ENCODE data around the gene IL36G. TPM values are rescaled to one million over a fixed set of nuclear protein-coding genes. Genes with fewer than 3 reads are reported as not detected.

IL36G gene
- total RNA-seq, 1 donor from 2014 or later: not detected

- peaks cover 2% of the 10 kb centered on the region for H3K4me1 Mint-ChIP-seq (ENCODE audit: low read depth)
- no peak overlapping the region for H3K4me3 Mint-ChIP-seq (ENCODE audit: low read depth)
- peaks cover 30% of the 10 kb centered on the region for H3K27me3 Mint-ChIP-seq
- no peaks in the 10 kb centered on the region for H3K9me3 Mint-ChIP-seq (ENCODE audit: low read depth)
- no peak for TF ChIP-seq CTCF (IDR thresholded peaks at IDR 0.05; ENCODE audit: unreplicated experiment)
- no peaks in the 10 kb centered on the region for H3K36me3 Mint-ChIP-seq (ENCODE audit: insufficient read depth)
- H3K27ac Mint-ChIP-seq: no peak overlapping the region
- DNase-seq (ENCODE audit: low spot score, unreplicated experiment): no peak
Measured at GRCh38 chr2:113010088-113010487, 32.3 kb downstream of the IL36G start.

GRCh38 chr2:113011108-113011507, 33.3 kb downstream of the IL36G start:
- Mint-ChIP-seq H3K9me3 (ENCODE audit: low read depth) (no peaks in the 10 kb centered on the region), H3K4me1 (ENCODE audit: low read depth) (peaks cover 2% of the 10 kb centered on the region), H3K27ac (no peak overlapping the region), H3K27me3 (peaks cover 25% of the 10 kb centered on the region), H3K36me3 (ENCODE audit: insufficient read depth) (no peaks in the 10 kb centered on the region), H3K4me3 (ENCODE audit: low read depth) (no peak overlapping the region)
- no peak for TF ChIP-seq CTCF (IDR thresholded peaks at IDR 0.05; ENCODE audit: unreplicated experiment)
- DNase-seq (ENCODE audit: low spot score, unreplicated experiment): no peak

- Mint-ChIP-seq H3K27me3 (peaks cover 36% of the 10 kb centered on the region), H3K9me3 (ENCODE audit: low read depth) (peaks cover 3% of the 10 kb centered on the region), H3K4me3 (ENCODE audit: low read depth) (no peak overlapping the region), H3K36me3 (ENCODE audit: insufficient read depth) (no peaks in the 10 kb centered on the region), H3K4me1 (ENCODE audit: low read depth) (peaks cover 2% of the 10 kb centered on the region), H3K27ac (no peak overlapping the region)
- TF ChIP-seq CTCF (IDR thresholded peaks at IDR 0.05; ENCODE audit: unreplicated experiment): no peak
- no peak for DNase-seq (ENCODE audit: low spot score, unreplicated experiment)
Measured at GRCh38 chr2:113012436-113013335, 34.9 kb downstream of the IL36G start.

- H3K4me3 Mint-ChIP-seq (ENCODE audit: low read depth): no peak overlapping the region
- H3K27me3 Mint-ChIP-seq: peaks cover 41% of the 10 kb centered on the region
- no peak for TF ChIP-seq CTCF (IDR thresholded peaks at IDR 0.05; ENCODE audit: unreplicated experiment)
- H3K36me3 Mint-ChIP-seq (ENCODE audit: insufficient read depth): no peaks in the 10 kb centered on the region
- no peak for DNase-seq (ENCODE audit: low spot score, unreplicated experiment)
- H3K4me1 Mint-ChIP-seq (ENCODE audit: low read depth): peaks cover 2% of the 10 kb centered on the region
- H3K27ac Mint-ChIP-seq: no peak overlapping the region
- H3K9me3 Mint-ChIP-seq (ENCODE audit: low read depth): peaks cover 3% of the 10 kb centered on the region
Measured at GRCh38 chr2:113013336-113013661, 35.5 kb downstream of the IL36G start.

- Mint-ChIP-seq H3K4me3 (ENCODE audit: low read depth) (no peak overlapping the region), H3K9me3 (ENCODE audit: low read depth) (peaks cover 11% of the 10 kb centered on the region), H3K4me1 (ENCODE audit: low read depth) (peaks cover 2% of the 10 kb centered on the region), H3K27me3 (peaks cover 48% of the 10 kb centered on the region), H3K36me3 (ENCODE audit: insufficient read depth) (no peaks in the 10 kb centered on the region), H3K27ac (no peak overlapping the region)
- TF ChIP-seq CTCF (IDR thresholded peaks at IDR 0.05; ENCODE audit: unreplicated experiment): no peak
- no peak for DNase-seq (ENCODE audit: low spot score, unreplicated experiment)
Measured at GRCh38 chr2:113014067-113014466, 36.3 kb downstream of the IL36G start.
